Right ventricle myocardium superior (tissue), 1 donor: ENCODE measurements around the gene IL1RAPL1. TPM values are rescaled to one million over a fixed set of nuclear protein-coding genes. Genes with fewer than 3 reads are reported as not detected.

Source experiments
- ATAC-seq: fragments of 200-7000 bp; cut with Tn5 transposase; one replicate; pipeline ENCODE4 v1.9.1; 2020; ENCODE audit warnings: mild to moderate bottlenecking; ENCODE audit not compliant: poor library complexity
- DNase-seq: peaks from one replicate; pipeline ENCODE4 v3.0.0-alpha.2; 2020
- intact Hi-C: fragments of 100-400 bp; cut with DNase I; formaldehyde crosslinking; loops from one replicate; pipeline ENCODE4 v1.11.2; 2022
- total RNA-seq: library from RNA; stranded (reverse); fragmentation: NEBNext Ultra II Directional; extraction: Animal tissue kit (Norgen Biotek cat#: 25700); gene quantifications from one replicate; pipeline ENCODE4 v1.2.1, GENCODE V29; 2021
- donor health status: DM: no; HTN: yes; CAD: no; lungs with severe emphysema.

Gene IL1RAPL1
- total RNA-seq, 1 donor from 2014 or later = 3.1 TPM

DNA sequence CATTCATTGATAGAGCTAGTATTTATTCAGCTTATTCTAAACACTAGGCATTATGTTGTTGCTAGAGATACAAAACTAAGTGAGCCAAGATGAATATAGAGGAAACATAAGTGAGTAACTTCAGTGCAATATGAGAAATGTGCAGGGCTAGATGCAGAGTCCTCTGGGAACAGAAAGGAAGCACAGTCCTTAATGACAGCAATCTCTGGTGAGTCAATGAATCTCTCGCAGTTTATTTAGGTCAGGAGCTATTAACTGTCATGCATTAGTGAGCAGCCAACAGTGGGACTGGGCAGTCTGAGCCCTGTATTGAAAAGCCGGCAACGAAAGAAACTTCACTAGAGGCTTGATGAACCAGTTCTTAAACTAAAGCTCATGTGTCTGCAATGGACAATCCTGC, 1030.0 kb downstream of the IL1RAPL1 start:
- DNase-seq (no peak), ATAC-seq (no peak)
- intact Hi-C loops = no loop called here

DNA sequence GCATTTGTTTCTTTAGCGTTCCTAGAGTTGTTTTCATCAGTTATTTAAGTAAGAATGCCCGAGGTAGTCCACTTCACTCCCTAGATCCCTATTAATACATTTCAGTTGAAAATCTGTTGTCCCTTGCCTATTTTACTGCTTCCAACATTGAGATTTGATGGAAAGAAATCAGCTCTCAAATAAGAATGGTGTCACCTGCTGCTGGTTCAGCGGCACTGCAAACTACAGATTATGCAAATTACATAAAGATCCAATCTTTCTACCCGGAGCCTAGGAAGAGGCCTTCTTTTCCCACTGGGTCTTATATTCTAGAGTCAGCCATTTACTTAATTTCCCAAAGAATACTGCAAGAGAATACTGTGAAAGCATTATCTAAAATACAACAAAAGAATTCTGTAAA, 1030.5 kb downstream of the IL1RAPL1 start:
- intact Hi-C loops = no loop called here
- DNase-seq = no peak
- ATAC-seq = no peak

DNA sequence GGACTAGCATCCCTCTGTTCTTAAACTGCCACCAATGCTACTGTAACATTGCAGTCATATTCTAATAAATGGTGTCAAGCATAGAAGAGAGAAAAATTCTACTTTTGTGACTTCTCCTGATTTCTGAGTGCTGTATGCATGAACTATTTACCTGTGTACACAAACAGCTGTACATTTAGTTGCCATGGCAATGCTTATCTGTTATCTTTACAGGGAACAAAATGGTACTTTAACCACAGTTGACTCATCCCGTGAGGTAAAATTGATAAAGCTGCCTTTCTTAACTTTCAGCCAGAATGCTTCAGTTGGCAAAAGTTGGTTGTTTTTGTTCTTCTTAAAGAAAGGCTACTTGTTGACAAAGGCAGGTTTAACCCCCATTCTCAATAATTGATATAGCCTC, 1040.6 kb downstream of the IL1RAPL1 start:
- intact Hi-C loops = no loop called here
- ATAC-seq = no peak
- DNase-seq = no peak

DNA sequence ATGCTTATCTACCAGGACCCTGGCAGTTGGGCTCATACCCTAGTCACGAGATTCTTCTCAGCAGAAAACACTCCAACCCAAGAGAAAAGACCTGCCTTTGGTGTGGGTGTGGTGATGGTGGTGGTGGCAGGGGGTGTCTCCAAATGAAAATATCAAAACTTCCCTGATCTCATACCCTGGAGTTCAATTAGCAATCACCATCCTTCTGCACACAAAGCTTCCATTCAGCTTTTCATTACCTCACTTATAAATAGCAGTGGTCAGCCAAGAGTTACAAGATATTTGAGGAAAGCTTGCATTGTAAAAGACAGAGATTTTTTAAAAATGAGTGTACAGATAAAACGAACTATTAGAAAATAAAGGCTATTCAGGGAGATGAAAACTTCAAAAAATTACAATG, 1047.3 kb downstream of the IL1RAPL1 start:
- no peak for ATAC-seq
- intact Hi-C loops = no loop called here
- no peak for DNase-seq

DNA sequence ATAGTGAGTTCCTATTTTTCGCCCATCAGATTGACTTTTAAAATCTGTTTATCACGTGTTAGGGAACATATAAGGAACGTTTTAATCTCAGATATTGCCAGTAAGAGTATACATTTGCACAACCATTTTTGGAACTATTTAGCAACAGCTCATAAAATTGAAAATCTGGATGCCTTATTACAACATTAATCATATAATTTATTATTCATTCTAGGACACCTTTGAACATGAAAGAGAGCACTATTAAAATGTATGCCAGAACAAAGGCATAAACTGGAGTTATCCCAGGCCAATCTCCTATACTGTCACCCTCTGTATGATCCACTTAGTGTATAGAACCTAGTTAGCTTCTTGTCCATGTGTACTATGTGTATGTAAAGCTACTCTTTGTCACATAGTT, 1049.1 kb downstream of the IL1RAPL1 start:
- DNase-seq = no peak
- intact Hi-C loops = no loop called here
- no peak for ATAC-seq

DNA sequence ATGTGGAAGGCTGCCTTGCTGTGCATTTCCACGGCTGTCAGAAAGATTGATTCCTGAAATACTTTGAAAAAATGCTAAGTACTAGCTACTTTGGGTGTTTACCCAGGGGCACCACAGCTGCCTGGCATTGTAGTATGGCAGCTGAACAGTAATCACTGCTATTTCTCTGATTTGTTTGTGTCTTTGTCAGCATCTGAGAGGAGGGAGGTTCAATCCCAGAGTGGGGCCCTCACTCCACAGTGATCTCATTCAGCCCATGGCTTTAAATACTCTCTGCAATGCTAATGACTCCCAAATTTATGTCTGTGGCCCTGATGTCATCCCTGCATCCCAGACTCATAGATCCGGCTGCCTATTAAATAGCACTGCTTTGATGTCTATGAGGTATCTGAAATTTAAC, 1052.9 kb downstream of the IL1RAPL1 start:
- no peak for ATAC-seq
- intact Hi-C loops = no loop called here

DNA sequence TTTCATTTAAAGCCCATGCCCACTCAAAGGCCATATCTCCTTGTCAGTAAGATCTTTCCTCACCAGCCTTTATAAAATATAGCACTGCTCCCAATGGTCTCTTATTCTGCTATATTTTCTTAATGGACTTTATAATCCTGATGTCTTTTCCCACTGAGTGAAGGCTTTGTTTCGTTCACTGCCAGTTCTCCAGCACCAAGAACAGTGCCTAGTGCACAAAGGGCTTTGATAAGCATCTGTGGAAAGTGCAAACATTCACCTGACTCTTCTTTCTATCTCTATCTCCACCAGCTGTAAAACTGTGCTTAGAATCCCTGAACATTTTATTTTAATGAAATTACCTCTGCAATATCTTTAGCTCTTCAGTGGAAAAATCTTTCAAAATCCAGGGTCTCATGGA, 1054.2 kb downstream of the IL1RAPL1 start:
- ATAC-seq (no peak), DNase-seq (no peak)
- intact Hi-C loops = no loop called here

More for the DNA sequence above, 1052.9 kb downstream of the IL1RAPL1 start:
- DNase-seq = no peak

DNA sequence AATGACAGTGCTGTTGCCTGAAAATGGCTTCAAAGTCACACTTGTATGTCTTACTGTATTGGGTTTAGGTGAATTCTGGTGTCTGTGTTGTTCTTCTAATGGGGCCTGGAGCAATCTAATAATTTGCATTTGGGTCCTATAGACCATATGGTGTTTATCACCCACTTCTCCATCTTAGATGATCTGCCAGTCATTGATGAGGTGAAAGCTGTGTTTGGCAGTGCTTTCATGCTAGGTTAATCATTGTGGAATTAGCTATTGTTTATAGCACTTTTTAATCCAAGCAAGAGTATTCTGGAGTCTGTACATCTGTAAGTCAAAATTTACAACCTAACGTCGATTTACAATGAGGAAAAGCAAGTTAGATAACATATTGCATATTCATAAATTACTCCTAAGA, 1055.9 kb downstream of the IL1RAPL1 start:
- intact Hi-C loops = no loop called here
- ATAC-seq = no peak

DNA sequence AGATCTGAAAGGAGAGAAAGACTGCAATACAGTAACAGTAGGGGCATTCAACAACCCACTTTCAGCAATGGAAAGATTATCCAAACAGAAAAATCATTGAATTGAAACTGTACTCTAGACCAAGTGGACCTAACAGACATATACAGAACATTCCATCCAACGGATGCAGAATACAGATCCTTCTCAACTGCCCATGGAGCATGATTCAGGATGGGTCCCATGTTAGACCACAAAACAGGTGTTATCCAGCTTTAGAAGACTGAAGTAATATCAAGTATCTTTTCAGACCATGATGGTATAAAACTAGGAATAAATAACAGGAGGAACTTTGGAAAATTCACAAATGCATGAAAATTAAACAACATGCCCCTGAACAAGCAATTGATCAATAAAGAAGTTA, 1060.9 kb downstream of the IL1RAPL1 start:
- DNase-seq (no peak), ATAC-seq (no peak)
- intact Hi-C loops = no loop called here

More for the DNA sequence above, 1055.9 kb downstream of the IL1RAPL1 start:
- no peak for DNase-seq

DNA sequence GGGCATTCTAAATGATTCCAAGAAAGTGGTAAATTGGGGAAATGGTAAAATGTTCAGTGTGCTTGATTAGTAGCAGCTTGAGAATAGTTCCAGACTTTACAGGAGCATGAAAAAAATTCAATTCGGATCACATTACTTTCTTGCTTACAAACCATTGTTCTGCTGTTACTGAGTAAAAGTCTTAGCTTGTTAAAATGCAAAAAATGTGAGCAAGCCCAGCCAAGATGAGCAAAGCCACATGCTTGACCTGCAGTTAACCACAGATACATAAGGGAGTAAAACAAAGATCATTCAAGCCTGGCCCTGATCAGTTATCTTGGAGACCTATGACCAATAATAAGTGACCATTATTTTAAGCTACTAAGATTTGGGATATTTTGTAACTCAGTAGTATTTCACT, 1065.2 kb downstream of the IL1RAPL1 start:
- no peak for ATAC-seq
- DNase-seq = no peak
- intact Hi-C loops = no loop called here

DNA sequence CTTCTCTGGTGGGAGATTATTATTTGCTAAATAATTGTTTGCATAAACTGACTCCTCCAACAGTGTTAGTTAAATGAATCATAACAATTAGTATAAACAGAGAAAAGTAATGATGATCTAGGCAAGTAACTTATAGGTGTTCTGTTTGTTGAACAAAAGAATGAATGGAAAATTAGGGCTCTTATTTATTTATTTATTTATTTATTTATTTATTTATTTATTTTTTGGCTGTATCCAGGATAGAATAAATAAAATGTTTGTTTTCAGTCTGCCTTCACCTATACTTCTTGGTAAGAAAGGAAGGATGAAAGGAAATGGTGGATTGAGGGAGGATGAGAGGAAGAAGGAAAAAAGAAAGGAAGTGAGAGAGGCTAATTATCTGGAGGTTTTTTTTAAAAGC, 1066.5 kb downstream of the IL1RAPL1 start:
- intact Hi-C loops = no loop called here
- ATAC-seq (no peak), DNase-seq (no peak)

DNA sequence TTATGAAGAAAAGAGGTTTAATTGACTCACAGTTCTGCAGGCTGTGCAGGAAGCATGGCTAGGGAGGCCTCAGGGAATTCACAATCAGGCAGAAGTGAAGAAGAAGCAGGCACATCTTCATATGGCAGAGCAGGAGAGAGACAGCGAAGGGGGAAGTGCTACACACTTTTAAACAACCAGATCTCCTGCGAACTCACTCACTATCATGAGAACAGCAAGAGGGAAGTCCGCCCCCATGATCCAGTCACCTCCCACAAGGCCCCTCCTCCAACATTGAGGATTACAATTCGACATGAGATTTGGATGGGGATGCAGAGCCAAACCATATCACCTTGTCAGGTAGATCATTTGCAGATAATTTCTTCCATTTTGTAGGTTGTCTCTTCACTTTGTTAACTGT, 1072.7 kb downstream of the IL1RAPL1 start:
- no peak for ATAC-seq
- intact Hi-C loops = no loop called here
- no peak for DNase-seq

DNA sequence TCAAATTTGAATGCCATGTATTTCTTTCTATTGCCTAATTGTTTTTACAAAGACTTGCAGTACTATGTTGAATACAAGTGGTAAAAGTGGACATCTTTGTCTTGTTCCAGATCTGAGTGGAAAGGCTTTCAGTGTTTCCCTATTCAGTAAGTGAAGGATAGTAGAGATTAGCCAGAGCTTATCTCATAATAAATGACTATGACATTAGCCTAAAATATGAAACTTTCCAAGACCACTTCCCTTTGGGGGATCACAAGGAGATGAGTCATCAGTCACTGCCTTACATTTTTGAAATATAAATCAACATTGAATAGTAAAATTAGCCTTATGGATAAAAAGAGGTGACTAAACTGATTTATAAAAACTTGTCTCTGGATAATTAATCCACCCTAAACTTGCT, 1074.0 kb downstream of the IL1RAPL1 start:
- intact Hi-C loops = no loop called here

DNA sequence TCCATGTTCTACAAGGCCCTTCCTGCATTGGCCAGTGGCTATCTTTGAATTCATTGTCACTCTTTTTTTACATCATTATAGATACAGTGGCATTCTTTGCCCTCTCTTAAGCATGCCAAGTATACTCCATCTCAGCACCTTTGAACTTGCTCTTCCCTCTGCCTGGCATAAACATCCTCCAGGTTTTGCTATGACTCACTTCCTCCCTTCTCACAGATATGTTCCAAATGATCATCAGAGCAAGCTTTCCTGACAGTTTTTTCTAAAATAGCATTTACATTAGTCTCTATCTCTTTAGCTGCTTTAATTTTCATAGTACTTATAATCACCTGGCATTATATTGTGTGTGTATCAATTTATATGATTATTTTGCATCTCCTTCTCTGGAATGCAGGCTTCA, 1074.9 kb downstream of the IL1RAPL1 start:
- intact Hi-C loops = no loop called here
- DNase-seq (no peak), ATAC-seq (no peak)

More for the DNA sequence above, 1074.0 kb downstream of the IL1RAPL1 start:
- ATAC-seq = no peak
- DNase-seq = no peak

DNA sequence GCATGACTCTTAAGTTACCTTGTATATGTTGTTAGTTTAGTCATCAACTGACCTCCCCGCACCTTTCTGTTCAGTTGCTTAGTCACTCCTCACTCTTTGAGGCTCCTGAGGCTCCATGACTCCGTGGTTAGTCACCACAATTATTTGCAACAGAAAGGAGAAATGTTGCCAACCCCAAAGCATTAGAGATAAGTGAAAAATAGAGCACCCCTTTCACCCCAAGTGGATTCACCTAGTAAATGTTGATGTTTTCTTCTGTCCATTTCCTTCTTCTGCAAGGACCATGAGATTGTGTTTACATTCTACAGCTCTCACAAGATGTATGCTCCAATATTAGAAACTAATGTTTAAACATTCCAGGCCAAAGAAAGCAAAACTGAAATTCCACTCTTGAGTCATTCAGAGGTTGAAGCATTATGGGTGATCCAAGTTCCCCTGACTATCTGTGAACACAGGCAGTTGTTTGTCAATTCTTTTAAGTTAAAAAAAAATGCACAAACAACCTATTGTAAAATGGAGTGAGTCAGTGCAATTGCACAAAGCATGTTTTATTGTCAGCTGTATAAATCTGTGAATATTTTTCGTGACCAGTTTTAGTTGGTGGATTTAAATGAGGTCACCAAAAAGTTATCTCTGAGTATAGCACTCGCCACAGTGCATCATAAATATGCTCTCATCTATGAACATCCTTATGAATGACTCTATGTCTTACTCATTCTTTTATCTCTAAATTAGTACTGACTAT, 1075.7 kb downstream of the IL1RAPL1 start:
- intact Hi-C loops = no loop called here
- DNase-seq (no peak), ATAC-seq (no peak)

DNA sequence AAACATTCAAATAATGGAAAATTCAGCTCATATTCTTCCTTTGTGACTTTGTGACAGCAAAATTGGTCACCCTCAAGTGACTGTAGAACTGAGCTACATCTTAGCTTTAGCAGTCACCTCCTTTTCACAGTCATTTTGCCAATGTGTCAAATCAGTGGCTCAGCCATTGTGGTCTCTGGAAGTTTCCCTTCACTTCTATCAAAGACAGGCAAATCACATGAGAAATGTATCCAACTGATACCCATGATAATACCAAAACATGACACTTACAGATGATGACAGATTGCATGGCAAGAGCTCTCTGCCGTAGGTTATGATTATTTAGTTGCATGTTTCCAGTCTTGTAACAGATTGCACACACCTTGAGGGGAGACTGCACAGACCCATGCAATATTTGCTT, 1078.3 kb downstream of the IL1RAPL1 start:
- no peak for DNase-seq
- no peak for ATAC-seq
- intact Hi-C loops = no loop called here

DNA sequence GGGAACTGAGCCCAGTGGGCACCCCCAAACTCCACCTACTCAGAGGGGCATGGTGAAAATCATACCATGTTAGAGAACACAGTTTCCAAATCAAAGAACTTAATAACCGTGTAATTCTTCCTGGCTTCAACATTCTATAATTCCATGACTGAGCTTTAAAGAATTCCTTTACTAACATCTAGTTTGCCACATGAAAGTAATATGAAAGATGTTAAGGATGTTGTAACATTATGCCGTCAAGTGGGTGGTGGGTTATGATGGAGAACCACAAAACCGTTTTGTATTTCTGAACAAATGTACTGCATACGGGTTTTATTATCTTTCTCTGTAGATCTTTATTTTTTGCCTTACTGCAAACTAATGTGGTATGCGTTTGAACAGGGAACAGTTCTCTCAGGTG, 1079.1 kb downstream of the IL1RAPL1 start:
- intact Hi-C loops = no loop called here
- no peak for ATAC-seq

DNA sequence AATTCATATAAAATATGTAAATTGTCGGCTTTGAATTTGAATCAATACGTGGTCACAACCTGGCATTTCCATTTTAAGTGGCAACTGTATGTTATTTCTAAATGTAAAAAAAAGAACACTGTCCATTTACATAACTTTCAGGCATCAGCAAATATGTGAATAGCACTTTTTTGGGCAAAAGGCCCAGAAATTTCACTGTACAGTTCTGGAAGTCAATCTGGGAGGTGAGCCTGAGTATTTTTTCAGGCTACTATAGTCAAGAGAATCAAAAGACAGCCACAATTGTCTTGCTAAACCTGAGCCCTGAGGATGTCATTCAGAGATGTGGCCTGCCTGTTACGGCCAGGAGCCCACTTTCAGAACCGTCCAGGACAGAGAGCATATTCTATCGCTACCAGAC, 1084.2 kb downstream of the IL1RAPL1 start:
- intact Hi-C loops = no loop called here
- DNase-seq (no peak), ATAC-seq (no peak)

More for the DNA sequence above, 1079.1 kb downstream of the IL1RAPL1 start:
- no peak for DNase-seq

DNA sequence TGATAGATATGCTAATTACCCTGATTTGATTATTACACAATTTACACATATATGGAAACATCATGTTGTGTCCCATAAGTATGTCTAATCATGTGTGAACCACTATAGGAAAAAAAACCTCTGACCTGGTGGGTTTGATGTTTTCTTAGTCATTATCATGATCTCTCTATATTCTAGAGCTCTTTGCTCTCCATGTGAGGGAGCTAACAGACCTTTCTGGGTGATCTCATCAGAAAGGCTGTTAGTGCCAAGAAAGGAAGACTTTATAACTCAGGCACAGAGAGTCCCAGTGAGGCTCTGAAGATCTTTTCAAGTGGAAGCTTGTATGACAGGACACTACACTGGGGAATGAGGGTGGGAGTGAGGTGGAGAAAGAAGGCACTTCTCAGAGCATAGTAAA, 1100.4 kb downstream of the IL1RAPL1 start:
- DNase-seq (no peak), ATAC-seq (no peak)
- intact Hi-C loops = no loop called here

DNA sequence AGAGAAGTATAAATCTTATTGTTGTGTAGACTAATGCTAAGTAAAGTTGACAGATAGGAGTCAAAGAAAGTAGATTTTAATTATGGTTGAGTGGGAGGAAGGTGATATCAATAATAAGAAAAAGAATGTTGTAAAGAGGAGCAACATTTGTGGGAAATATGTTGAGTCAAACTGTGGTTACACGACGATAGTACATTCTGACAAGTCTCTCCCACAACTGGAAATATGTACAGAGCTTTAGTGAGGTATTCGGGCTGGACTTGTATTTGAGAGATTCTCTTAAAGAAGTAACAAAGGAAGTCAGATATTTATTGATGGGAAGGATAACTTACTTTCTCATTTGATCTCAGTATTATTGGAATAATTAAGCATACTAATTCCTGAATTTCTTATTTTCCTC, 1102.8 kb downstream of the IL1RAPL1 start:
- DNase-seq (no peak), ATAC-seq (no peak)
- intact Hi-C loops = no loop called here

DNA sequence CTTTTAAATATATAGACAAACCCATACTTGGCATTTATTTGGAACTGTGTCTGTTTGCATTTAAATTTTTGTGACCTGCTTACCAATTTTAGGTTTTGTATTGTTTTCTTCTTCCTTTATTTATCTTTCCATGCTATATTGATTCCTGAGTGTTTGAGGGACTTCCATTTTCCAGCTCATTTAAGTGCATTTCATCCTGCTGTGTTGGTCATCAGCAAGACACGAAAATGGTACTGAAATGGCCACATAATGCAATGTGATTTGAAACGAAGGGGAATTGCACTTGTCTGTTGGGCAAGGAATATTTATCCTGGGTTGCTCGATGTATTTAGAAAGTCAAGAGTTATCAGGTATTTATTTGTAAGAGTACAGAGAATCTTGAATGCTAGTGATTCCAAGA, 1103.8 kb downstream of the IL1RAPL1 start:
- intact Hi-C loops = no loop called here
- ATAC-seq (no peak), DNase-seq (no peak)
